COLO668 (cell line): Measurements from ENCODE around the gene GHRL.
"Not testable (repeated sequence)": the region's sequence is repeated elsewhere in the genome, so short reads cannot be mapped to it uniquely, and the experiment has no call there.

Source experiments
- DNase-seq: peaks from one replicate; lab custom pipeline; 2025; ENCODE audit not compliant: unreplicated experiment; lab: John Stamatoyannopoulos, UW

The GHRL gene

DNA sequence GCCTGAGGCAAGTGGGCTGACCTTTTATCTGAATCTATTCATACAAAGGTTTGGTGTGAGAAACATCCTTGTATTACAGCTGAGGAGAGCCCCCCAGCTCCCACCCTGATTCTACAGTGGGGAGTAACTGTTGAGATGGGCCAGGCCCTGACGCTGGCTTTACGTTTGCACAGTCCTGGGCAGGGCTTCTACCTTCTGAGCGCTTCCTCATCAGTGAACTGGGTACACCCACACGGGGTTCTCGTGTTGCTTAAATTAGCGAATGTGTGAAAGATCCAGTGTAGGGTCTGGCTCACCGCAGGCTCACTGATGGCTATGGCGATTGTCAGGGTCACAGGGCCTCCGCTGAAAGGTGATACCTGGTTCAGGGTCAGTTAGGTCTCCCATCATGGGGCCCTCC, 7.3 kb upstream of the GHRL start:
- no peak for DNase-seq

- DNase-seq, result no peak
Observed at GRCh38 chr3:10299679-10300078, 6.9 kb upstream of the GHRL start.

- no peak for DNase-seq
Observed at GRCh38 chr3:10299175-10299574, 6.4 kb upstream of the GHRL start.

GRCh38 chr3:10298064-10298463, 5.3 kb upstream of the GHRL start:
- not testable (repeated sequence) for DNase-seq

- DNase-seq, result no peak
Observed at GRCh38 chr3:10294030-10294586, 1.4 kb upstream of the GHRL start.

- DNase-seq, result no peak
Observed at GRCh38 chr3:10291641-10292040, 1.1 kb downstream of the GHRL start.

DNA sequence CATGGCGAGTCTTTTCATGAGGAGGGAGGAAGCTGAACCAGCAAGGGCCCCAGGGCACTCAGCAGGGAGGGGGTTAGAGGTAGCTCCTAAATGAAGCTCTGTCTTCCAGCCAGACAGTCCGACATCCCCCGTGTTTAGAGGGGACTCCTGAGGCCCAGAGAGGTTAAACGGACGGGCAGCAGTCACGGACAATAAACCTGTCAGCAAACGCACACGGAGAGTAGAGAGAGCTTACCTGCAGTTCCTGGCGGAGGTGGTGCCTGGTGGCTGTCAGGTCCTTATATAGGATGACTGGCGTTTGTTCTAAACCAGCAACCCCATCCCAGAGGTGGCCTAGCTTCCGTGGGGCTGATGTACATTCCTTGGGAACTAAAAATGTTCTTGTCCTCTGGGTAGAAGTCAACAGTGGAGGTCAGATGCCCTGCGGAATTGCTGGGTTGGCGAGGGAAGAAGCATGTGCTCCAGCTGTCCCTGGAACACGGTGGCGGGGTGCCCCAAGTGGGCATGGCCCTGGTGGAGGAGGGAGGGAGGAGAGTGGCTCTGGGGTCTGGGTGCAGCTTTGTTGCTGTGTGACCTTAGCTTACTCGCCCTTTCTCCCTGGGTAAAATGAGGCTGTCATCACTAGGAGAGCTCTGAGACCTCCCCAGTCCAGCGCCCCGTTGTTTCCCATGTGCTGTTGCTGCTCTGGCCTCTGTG, 2.1 kb downstream of the GHRL start:
- DNase-seq, result no peak

- DNase-seq, result no peak
Observed at GRCh38 chr3:10289787-10290355, 2.9 kb downstream of the GHRL start.

GRCh38 chr3:10289077-10289476, 3.7 kb downstream of the GHRL start:
- DNase-seq, result no peak

GRCh38 chr3:10288575-10288960, 4.2 kb downstream of the GHRL start:
- no peak for DNase-seq

DNA sequence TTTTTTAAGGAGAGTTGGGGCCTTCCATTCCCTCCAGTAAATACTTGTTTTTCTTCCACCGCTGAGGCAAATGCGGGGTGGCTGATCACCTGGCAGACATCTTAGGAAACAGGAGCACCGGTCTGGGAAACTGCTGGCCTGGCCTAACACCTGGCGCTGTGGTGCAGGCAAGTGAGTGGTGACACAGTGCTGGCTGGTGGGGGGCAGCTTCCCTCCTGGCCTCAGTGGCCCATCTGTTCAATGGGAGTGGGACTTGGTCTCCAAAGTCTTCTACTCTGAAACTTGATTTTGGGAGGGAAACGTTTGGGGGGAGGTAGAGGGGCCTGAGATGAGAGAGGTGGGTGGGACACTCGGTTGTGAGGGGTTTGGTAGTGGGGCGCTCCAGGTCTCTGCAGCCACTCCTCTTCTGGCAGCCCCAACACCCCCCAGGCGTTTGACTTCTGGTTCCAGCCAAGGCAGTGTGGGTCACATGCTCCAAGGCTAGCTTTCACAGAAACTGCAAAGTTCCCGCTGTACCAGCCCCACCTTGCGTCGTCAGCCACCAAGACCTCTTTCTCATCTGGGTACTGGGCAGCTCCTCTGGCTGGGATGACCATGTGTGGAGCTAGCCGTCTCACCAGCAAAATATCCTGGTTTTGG, 4.7 kb downstream of the GHRL start:
- no peak for DNase-seq

GRCh38 chr3:10286596-10287295, 6.0 kb downstream of the GHRL start:
- DNase-seq, result no peak

GRCh38 chr3:10286133-10286524, 6.6 kb downstream of the GHRL start:
- DNase-seq, result no peak

DNA sequence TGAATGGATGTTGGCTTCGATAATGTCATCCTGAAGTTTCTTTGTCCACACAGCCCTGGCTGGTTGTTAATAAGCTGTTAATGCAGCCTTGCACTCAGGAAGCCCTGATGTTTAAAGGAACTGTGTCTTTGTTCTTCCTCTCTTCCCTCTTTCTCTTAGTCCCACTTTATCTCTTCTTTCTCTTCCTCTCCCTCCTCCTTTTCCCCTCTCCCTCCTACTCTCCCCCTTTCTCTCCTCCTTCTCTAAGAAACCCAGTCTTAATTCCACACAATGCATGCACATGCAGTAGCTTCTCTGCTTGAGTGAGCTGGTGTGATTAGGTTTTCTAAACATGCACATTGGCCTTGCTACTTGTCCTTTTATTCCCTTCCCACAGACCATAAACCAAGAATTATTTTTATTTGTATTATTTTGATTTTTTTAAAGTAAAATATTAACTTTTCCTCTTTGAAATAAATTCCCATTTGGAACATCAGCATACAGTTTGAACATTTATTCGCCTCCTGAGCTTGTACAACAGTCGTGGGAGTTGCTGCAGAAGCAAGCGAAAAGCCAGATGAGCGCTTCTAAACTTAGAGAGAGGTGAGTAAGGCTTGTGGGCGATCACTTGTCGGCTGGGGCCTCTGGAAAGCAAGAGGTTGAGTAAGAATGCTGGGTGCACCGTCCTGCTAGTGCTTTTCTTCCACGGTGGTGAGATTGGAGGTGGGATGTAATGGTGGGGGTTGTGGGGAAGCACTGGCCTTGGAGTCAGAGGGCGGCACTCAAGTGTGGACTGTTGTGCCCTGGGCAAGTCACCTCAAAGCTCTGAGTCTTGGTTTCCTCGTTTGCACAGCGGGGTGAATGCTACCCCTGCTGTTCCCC, 7.2 kb downstream of the GHRL start:
- no peak for DNase-seq

DNA sequence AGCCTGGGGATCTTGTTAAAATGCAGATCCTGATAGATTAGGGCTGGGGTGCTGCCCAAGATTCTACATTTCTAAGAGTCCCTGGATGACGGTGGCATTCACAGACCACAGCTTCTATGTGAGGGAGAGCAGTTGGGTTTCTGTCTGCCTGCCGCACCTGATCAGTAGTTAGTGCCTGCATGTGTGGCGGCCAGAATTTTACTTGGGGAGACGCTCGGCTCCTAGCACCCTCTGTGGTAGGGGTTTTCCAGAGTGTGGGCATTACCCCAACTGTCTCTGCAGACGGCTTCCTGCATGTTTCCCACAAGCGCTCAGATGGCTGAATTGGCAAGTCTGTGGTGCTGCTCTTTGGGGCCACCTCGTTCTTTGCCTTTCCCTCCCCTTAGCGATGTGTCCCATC, 8.3 kb downstream of the GHRL start:
- DNase-seq, result no peak

GRCh38 chr3:10283638-10284037, 9.1 kb downstream of the GHRL start:
- DNase-seq, result no peak

DNA sequence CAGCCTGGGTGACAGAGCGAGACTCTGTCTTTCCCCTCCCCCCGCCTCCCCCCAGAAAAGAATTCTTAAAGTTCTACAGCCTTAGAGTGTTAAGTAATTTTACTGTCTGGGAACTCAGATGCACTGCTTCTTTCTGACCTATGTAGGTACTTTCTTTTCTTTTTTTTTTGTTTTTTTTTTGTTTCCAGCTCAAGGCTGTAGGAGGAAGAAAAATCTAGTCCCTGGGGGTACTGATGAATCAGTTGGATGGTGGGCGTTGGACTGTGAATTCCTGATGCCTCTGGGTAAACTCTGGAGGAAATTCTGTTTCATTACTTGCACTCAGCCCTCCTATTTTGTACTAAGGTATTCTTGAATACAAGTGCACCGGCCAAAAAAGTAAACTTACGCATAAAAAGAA, 10.8 kb downstream of the GHRL start:
- DNase-seq, result no peak

GRCh38 chr3:10280571-10280970, 12.2 kb downstream of the GHRL start:
- DNase-seq, result no peak

- no peak for DNase-seq
Observed at GRCh38 chr3:10280177-10280529, 12.6 kb downstream of the GHRL start.

GRCh38 chr3:10279384-10280176, 13.2 kb downstream of the GHRL start:
- DNase-seq, result no peak
